SU-DHL-6 (cell line): ENCODE measurements around the gene CACTIN.

Experiments used
- H2AFZ ChIP-seq: fragments of 200-600 bp; sonication (generic); 2 replicates; pipeline ENCODE4 v1.6.1; 2014; ENCODE audit warnings: low read depth, mild to moderate bottlenecking, moderate library complexity, mixed read lengths, antibody characterized with exemption, low read length; ENCODE audit not compliant: severe bottlenecking
- H3F3A ChIP-seq: fragments of 200-600 bp; shearing (Covaris generic); 2 replicates; pipeline ENCODE4 v1.6.0; 2016; ENCODE audit warnings: antibody characterized with exemption, mild to moderate bottlenecking; ENCODE audit not compliant: insufficient read depth
- H3K27ac ChIP-seq: fragments of 200-600 bp; sonication (generic); 2 replicates; pipeline ENCODE4 v1.5.1; 2016; ENCODE audit warnings: low read depth, mild to moderate bottlenecking, low read length, moderate library complexity, mixed read lengths
- H3K27me3 ChIP-seq: fragments of 200-600 bp; sonication (generic), shearing (Covaris generic); 2 replicates; pipeline ENCODE4 v1.6.0; 2014; ENCODE audit warnings: mild to moderate bottlenecking, low read length
- H3K36me3 ChIP-seq: fragments of 200-600 bp; sonication (generic); 2 replicates; pipeline ENCODE4 v1.6.1; 2014; ENCODE audit warnings: mild to moderate bottlenecking, low read length, mixed read lengths
- H3K4me2 ChIP-seq: fragments of 300-600, 200-600 bp; shearing (Covaris generic), sonication (generic); 2 replicates; pipeline ENCODE4 v1.6.0; 2014; ENCODE audit warnings: low read length, low read depth, mild to moderate bottlenecking; ENCODE audit not compliant: poor library complexity, severe bottlenecking
- H3K4me3 ChIP-seq: fragments of 200-600 bp; sonication (generic); 2 replicates; pipeline ENCODE4 v1.5.1; 2014; ENCODE audit warnings: antibody characterized with exemption, low read length, mild to moderate bottlenecking, mixed read lengths; ENCODE audit not compliant: insufficient read depth, poor library complexity, severe bottlenecking
- H3K79me2 ChIP-seq: fragments of 200-600 bp; sonication (generic); 2 replicates; pipeline ENCODE4 v1.6.1; 2014; ENCODE audit warnings: mild to moderate bottlenecking, low read length, moderate library complexity; ENCODE audit not compliant: insufficient read depth
- H3K9ac ChIP-seq: fragments of 200-600 bp; sonication (generic); 2 replicates; pipeline ENCODE4 v1.7.0; 2014; ENCODE audit warnings: mild to moderate bottlenecking, low read length
- H3K9me2 ChIP-seq: fragments of 200-600 bp; sonication (generic); replicated peaks from 2 replicates; pipeline ENCODE4 v1.6.1; 2014; ENCODE audit warnings: low read length; ENCODE audit not compliant: insufficient read depth
- H3K9me3 ChIP-seq: fragments of 200-600 bp; sonication (generic); 2 replicates; pipeline ENCODE4 v1.6.1; 2014; ENCODE audit warnings: low read length, mixed read lengths; ENCODE audit not compliant: insufficient read depth
- H4K20me1 ChIP-seq: fragments of 200-600 bp; sonication (generic); 2 replicates; pipeline ENCODE4 v1.6.1; 2014; ENCODE audit warnings: low read depth, mild to moderate bottlenecking, antibody characterized with exemption, low read length, moderate library complexity, mixed read lengths
- CTCF ChIP-seq: fragments of 200-600 bp; sonication (generic); IDR thresholded peaks from one replicate; pipeline ENCODE4 v1.5.1; 2017; ENCODE audit warnings: antibody characterized with exemption, mild to moderate bottlenecking, low read length, moderate library complexity; ENCODE audit not compliant: insufficient read depth, poor library complexity, severe bottlenecking
- EZH2phosphoT487 ChIP-seq: fragments of 200-600 bp; sonication (generic), shearing (Covaris generic); conservative IDR thresholded peaks from 2 replicates; pipeline ENCODE4 v1.6.1; 2018; ENCODE audit warnings: mild to moderate bottlenecking, antibody characterized with exemption, low read length, moderate library complexity, mixed read lengths

Gene CACTIN

GRCh38 chr19:3614858-3615505 is 11.6 kb downstream of the CACTIN start:
- H3K9me3 ChIP-seq = no peaks in the 10 kb centered on the region

GRCh38 chr19:3613818-3614661 is 12.6 kb downstream of the CACTIN start:
- H3K79me2 ChIP-seq = no peaks in the 10 kb centered on the region
- no peaks in the 10 kb centered on the region for H3K36me3 ChIP-seq
- H3F3A ChIP-seq = no peaks in the 10 kb centered on the region
- no peak for TF ChIP-seq EZH2phosphoT487
- TF ChIP-seq CTCF = no peak
- H4K20me1 ChIP-seq = no peaks in the 10 kb centered on the region
- no peak overlapping the region for H3K4me3 ChIP-seq
- no peaks in the 10 kb centered on the region for H3K9me2 ChIP-seq
- H3K9me3 ChIP-seq = no peaks in the 10 kb centered on the region
- no peak overlapping the region for H2AFZ ChIP-seq
- no peak overlapping the region for H3K4me2 ChIP-seq
- H3K27me3 ChIP-seq = no peaks in the 10 kb centered on the region
- no peak overlapping the region for H3K27ac ChIP-seq
- H3K9ac ChIP-seq = no peak overlapping the region

More at GRCh38 chr19:3614858-3615505, 11.6 kb downstream of the CACTIN start:
- no peaks in the 10 kb centered on the region for H3K27me3 ChIP-seq
- H3K27ac ChIP-seq = no peak overlapping the region
- H2AFZ ChIP-seq = no peak overlapping the region
- no peaks in the 10 kb centered on the region for H4K20me1 ChIP-seq
- H3K36me3 ChIP-seq = no peaks in the 10 kb centered on the region
- TF ChIP-seq CTCF (no peak), EZH2phosphoT487 (no peak)
- H3K9ac ChIP-seq = no peak overlapping the region
- H3K79me2 ChIP-seq = no peaks in the 10 kb centered on the region
- H3K4me2 ChIP-seq = no peak overlapping the region
- no peaks in the 10 kb centered on the region for H3K9me2 ChIP-seq
- no peaks in the 10 kb centered on the region for H3F3A ChIP-seq
- H3K4me3 ChIP-seq = no peak overlapping the region

- H2AFZ ChIP-seq = no peak overlapping the region
- no peak overlapping the region for H3K27ac ChIP-seq
- no peaks in the 10 kb centered on the region for H3K9me2 ChIP-seq
- no peaks in the 10 kb centered on the region for H3K79me2 ChIP-seq
- H4K20me1 ChIP-seq = no peaks in the 10 kb centered on the region
- no peaks in the 10 kb centered on the region for H3K9me3 ChIP-seq
- H3K36me3 ChIP-seq = no peaks in the 10 kb centered on the region
- H3F3A ChIP-seq = no peaks in the 10 kb centered on the region
- no peak overlapping the region for H3K4me3 ChIP-seq
- H3K27me3 ChIP-seq = no peaks in the 10 kb centered on the region
- no peak overlapping the region for H3K4me2 ChIP-seq
- TF ChIP-seq CTCF (no peak), EZH2phosphoT487 (no peak)
- H3K9ac ChIP-seq = no peak overlapping the region
Measured at GRCh38 chr19:3612901-3613741, 13.5 kb downstream of the CACTIN start.
